OCI-M1 (cell line): Measurements from ENCODE around the gene EEF1G.

Experiments used
- DNase-seq: peaks from one replicate; lab custom pipeline; 2025; lab: John Stamatoyannopoulos, UW

Gene EEF1G

DNA sequence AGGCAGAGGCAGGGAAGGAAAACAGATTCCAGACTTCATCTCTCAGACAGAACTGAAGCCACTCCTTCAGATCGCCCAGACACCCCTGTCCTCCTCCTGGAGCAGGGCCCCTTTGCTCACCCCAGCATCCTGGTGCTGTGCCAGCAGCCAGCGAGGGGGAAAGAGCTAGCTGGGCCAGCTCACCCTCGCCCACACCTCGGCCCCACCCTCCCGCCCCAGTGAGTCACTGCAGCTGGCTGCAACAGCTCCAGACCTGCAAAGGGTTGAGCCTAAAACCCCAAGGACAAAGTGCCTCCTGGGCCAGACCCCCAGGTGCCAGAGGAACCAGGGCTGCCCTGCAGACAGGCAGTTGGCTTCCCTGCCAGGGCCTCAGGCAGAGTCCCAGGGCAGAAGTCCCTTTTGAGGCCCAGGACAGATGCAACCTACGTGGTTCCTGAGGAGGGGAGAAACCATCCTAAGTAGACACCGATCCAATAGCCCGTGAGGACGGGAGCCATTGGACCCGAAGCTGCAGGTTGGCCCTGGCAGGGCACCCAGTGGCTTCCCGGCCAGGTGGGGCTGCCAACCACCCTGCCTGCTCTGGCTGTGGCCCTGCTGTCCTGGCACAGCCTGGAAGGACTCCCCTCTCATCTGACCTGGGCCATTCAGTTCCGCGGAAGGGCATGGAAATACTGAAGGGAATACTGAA lies 34.3 kb downstream of the EEF1G start:
- DNase-seq: no peak

GRCh38 chr11:62538470-62539237 lies 35.0 kb downstream of the EEF1G start:
- no peak for DNase-seq

DNA sequence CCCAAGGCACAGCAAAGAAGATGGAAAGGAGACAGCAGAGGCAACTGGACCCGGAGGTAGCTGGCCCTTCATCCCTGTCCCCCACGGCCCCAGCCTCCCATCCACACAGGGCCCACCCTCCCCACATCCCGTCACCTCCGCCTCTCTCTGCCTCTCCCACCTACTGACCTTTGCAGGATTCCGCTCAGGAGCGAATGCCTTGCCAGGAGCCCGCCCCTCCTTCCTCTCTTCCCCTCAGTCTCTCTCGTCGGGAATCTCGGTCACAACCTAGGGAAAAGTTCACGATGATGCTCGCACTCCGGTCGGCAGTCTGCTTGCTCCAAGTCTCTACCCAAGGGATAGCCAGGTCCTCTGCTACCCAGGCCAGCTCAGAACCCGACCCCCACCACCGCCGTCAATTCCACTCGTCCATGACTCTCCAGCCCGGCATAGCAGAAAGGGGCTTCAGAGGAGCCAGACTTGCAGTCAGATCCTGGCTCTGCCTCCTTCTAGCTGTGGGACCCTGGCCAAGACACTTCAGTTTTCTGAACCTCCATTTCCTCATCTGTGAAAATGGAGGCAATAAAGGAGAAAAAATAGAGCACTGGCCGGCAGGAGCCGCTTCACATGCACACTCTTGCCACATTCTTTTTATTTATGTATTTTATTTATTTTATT lies 37.3 kb downstream of the EEF1G start:
- DNase-seq: no peak

GRCh38 chr11:62535802-62536201 lies 37.9 kb downstream of the EEF1G start:
- DNase-seq: no peak

GRCh38 chr11:62534779-62535545 lies 38.7 kb downstream of the EEF1G start:
- DNase-seq: no peak

DNA sequence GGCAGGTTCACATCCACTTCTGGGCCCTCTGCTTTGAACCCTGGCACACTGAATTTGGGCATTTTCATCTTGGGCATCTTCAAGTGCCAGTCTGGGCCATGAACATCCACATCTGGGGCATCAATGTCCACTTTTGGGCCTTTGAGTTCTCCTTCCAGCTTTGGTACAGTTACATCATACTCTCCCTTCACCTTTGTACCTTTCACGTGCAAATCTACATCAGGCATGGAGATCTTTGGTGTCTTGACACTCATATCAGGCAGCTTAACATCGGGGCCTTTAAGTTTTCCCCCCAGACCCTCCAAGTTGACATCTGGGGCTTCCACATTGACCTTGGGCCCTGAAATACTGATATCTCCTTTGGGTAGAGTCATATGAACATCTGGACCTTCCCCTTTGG lies 41.6 kb downstream of the EEF1G start:
- DNase-seq: no peak

DNA sequence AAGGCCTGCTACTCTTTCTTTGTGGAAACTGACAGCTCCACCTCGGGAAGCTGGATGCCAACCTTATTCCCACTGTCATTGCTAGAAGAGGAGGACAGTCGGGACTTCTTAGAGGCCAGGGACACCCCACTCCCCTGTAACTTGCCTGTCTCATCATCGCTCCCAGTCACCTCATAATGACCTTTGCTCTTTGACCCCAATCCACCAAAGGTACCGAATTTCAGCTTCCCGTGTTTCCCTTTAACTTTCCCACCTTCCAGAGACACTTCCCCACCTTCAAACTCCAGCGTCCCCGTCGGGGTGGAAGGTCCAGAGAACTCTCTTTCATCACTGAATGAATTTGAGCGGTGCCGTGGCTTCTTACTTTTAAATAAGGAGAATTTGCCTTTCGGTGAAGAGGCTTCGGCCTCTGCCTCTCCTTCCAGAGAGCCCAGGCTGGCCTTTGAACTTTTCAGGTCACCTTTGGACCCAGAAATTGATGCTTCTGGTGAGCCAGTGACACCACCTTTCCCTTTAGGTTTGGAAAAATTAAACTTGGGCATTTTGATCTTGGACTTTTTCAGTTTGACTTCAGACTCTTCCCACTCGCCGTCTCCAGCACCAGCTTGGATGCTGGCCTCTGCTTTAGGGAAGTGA lies 56.8 kb downstream of the EEF1G start:
- no peak for DNase-seq

DNA sequence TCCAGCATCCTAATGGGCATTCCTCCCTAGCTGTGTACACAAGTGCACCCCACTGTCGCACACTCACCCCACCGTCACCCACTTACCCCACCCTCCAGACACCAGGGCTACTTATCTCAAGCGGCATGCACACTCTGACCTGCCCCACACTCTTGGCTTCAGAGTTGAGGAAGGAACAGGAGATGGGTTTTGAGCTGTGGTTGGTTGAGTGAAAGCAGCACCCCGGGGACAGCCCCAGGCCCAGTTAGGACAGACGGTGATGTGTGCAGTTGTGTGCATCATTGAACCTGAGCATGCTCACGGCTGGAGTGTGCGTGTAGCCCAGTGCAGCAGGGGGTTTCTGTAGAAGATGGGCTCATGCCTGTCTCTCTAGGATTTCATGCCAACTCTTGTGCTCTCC lies 59.5 kb downstream of the EEF1G start:
- DNase-seq: no peak

DNA sequence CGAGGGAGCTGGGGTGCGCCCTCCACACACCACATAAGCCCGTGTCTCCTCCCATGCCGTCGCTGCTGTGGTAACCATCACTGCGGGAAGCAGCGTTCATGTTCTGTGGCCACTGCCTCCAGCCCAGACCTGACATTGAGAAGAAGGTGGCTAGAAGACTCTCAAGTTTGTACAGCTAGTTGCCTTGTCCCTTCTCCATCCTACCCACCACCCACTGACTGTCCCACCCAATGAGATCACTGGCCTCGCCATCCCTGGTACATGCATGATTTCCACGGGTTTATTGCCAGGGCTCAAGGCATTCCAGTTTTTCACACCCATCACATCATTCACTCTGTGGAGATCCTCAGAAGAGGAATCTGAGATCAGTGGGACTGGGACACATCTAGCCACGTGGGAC lies 60.1 kb downstream of the EEF1G start:
- DNase-seq: no peak

- no peak for DNase-seq
These were observed 60.7 kb downstream of the EEF1G start for GRCh38 chr11:62512961-62513360.
